Fibroblast of lung (primary cell): ENCODE data around the gene C1orf210.

Experiments used
- EZH2 ChIP-seq: IDR thresholded peaks from 2 replicates; pipeline ENCODE4 v1.5.1; 2012; ENCODE audit warnings: low read length, control low read depth, mild to moderate bottlenecking; ENCODE audit errors: missing control alignments
- TF ChIP-seq, protein P1 (sequence below), 2 donors: IDR thresholded peaks in 1 of 2; conservative IDR thresholded peaks in 1 of 2; 1 replicate in 1 of 2; 2 replicates in 1 of 2; pipeline ENCODE4 v1.5.1; 2011 to 2012; ENCODE audit warnings: low read length in 2 of 2, control low read depth in 1 of 2, inconsistent platforms in 1 of 2, low read depth in 1 of 2, mild to moderate bottlenecking in 1 of 2

DNA sequence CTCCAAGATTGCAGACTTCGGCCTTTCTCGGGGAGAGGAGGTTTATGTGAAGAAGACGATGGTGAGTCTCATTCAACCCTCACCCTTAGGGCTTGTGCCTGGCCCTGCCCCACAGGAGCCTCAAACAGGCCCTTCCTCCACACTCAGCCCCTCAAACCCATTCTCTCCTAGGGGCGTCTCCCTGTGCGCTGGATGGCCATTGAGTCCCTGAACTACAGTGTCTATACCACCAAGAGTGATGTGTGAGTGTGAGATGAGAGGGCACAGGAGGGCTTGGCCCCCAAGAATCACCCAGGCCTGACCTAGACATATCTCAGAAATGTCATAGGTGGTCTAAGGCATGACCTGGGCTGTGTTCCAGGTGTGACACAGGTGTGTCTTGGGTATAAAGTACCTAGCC, 33.9 kb upstream of the C1orf210 start:
- TF ChIP-seq, protein P1, sequence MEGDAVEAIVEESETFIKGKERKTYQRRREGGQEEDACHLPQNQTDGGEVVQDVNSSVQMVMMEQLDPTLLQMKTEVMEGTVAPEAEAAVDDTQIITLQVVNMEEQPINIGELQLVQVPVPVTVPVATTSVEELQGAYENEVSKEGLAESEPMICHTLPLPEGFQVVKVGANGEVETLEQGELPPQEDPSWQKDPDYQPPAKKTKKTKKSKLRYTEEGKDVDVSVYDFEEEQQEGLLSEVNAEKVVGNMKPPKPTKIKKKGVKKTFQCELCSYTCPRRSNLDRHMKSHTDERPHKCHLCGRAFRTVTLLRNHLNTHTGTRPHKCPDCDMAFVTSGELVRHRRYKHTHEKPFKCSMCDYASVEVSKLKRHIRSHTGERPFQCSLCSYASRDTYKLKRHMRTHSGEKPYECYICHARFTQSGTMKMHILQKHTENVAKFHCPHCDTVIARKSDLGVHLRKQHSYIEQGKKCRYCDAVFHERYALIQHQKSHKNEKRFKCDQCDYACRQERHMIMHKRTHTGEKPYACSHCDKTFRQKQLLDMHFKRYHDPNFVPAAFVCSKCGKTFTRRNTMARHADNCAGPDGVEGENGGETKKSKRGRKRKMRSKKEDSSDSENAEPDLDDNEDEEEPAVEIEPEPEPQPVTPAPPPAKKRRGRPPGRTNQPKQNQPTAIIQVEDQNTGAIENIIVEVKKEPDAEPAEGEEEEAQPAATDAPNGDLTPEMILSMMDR (conservative IDR thresholded peaks at IDR 0.05 in 1 of 2, IDR thresholded peaks at IDR 0.05 in 1 of 2; ENCODE audit: low read depth in 1 of 2, low read length in 2 of 2), result no peak
- TF ChIP-seq EZH2, result no peak
